Measurements from ENCODE around the gene UAP1L1.

Gene UAP1L1

GRCh38 chr9:137070201-137070905, 7.0 kb upstream of the UAP1L1 start, which contains the start of gene SAPCD2:
TSS of gene SAPCD2 (minus strand) at chr9:137070557. CDS start at chr9:137070460, 97 bp downstream.
- Histone ChIP-seq H3K4me2 (ENCODE audit: low read length) (peak within 1 kb of the TSS; percentile 86), H3K9ac (ENCODE audit: low read length) (peak within 1 kb of the TSS; percentile 87), H3K27me3 (ENCODE audit: insufficient read depth, low read length) (no peaks in the 10 kb centered on the region), H3K9me2 (ENCODE audit: low read depth, low read length) (no peaks in the 10 kb centered on the region), H3F3A (ENCODE audit: insufficient read depth, low read length) (no peaks in the 10 kb centered on the region), H3K79me2 (ENCODE audit: insufficient read depth, low read length) (peaks cover 6% of the 10 kb centered on the region; the same call in 1 of the 2 replicates), H4K20me1 (ENCODE audit: insufficient read depth, low read length) (no peaks in the 10 kb centered on the region), H3K27ac (ENCODE audit: low read depth, low read length, poor library complexity, severe bottlenecking) (peak within 1 kb of the TSS; percentile 75), H3K36me3 (ENCODE audit: insufficient read depth, low read length) (peaks cover 14% of the 10 kb centered on the region; the same call in 1 of the 2 replicates), H3K9me3 (ENCODE audit: low read length) (no peaks in the 10 kb centered on the region), H3K4me1 (ENCODE audit: insufficient read depth, low read length, severe bottlenecking) (peaks cover 37% of the 10 kb centered on the region), H2AFZ (ENCODE audit: low read length) (0 out of 2 replicates have a peak within 1 kb of the TSS, but pooled peaks have one; percentile 25), H3K4me3 (ENCODE audit: low read depth, low read length, poor library complexity, severe bottlenecking) (peak within 1 kb of the TSS; percentile 75)
- TF ChIP-seq EZH2 (IDR thresholded peaks at IDR 0.05; ENCODE audit: borderline replicate concordance, low read length) (no peak), CTCF (IDR thresholded peaks at IDR 0.05; ENCODE audit: low read length) (no peak)

GRCh38 chr9:137070906-137071275, 6.4 kb upstream of the UAP1L1 start:
- TF ChIP-seq EZH2 (IDR thresholded peaks at IDR 0.05; ENCODE audit: borderline replicate concordance, low read length) (no peak), CTCF (IDR thresholded peaks at IDR 0.05; ENCODE audit: low read length) (no peak)
- Histone ChIP-seq H3K9me3 (ENCODE audit: low read length) (no peaks in the 10 kb centered on the region), H4K20me1 (ENCODE audit: insufficient read depth, low read length) (no peaks in the 10 kb centered on the region), H3K9ac (ENCODE audit: low read length) (peak overlapping the region; percentile 87), H3K4me1 (ENCODE audit: insufficient read depth, low read length, severe bottlenecking) (peaks cover 39% of the 10 kb centered on the region), H3K36me3 (ENCODE audit: insufficient read depth, low read length) (peaks cover 9% of the 10 kb centered on the region; the same call in 1 of the 2 replicates), H3K4me2 (ENCODE audit: low read length) (peak overlapping the region; percentile 86), H3K79me2 (ENCODE audit: insufficient read depth, low read length) (peaks cover 6% of the 10 kb centered on the region; the same call in 1 of the 2 replicates), H3K9me2 (ENCODE audit: low read depth, low read length) (no peaks in the 10 kb centered on the region), H3K27me3 (ENCODE audit: insufficient read depth, low read length) (no peaks in the 10 kb centered on the region), H3K4me3 (ENCODE audit: low read depth, low read length, poor library complexity, severe bottlenecking) (peak overlapping the region; percentile 75), H2AFZ (ENCODE audit: low read length) (0 out of 2 replicates have a peak overlapping the region, but pooled peaks have one; percentile 25), H3F3A (ENCODE audit: insufficient read depth, low read length) (no peaks in the 10 kb centered on the region), H3K27ac (ENCODE audit: low read depth, low read length, poor library complexity, severe bottlenecking) (peak overlapping the region; percentile 67)

- H3K9me3 ChIP-seq (ENCODE audit: low read length) = no peaks in the 10 kb centered on the region
- no peak overlapping the region for H2AFZ ChIP-seq (ENCODE audit: low read length)
- H3K9ac ChIP-seq (ENCODE audit: low read length) = peak overlapping the region; percentile 87
- peak overlapping the region; percentile 67 for H3K27ac ChIP-seq (ENCODE audit: low read depth, low read length, poor library complexity, severe bottlenecking)
- no peaks in the 10 kb centered on the region for H3K27me3 ChIP-seq (ENCODE audit: insufficient read depth, low read length)
- H3K4me2 ChIP-seq (ENCODE audit: low read length) = peak overlapping the region; percentile 86
- no peaks in the 10 kb centered on the region for H3K9me2 ChIP-seq (ENCODE audit: low read depth, low read length)
- no peaks in the 10 kb centered on the region for H3F3A ChIP-seq (ENCODE audit: insufficient read depth, low read length)
- H3K79me2 ChIP-seq (ENCODE audit: insufficient read depth, low read length) = peaks cover 6% of the 10 kb centered on the region; the same call in 1 of the 2 replicates
- H4K20me1 ChIP-seq (ENCODE audit: insufficient read depth, low read length) = no peaks in the 10 kb centered on the region
- peaks cover 39% of the 10 kb centered on the region for H3K4me1 ChIP-seq (ENCODE audit: insufficient read depth, low read length, severe bottlenecking)
- no peak for TF ChIP-seq CTCF (IDR thresholded peaks at IDR 0.05; ENCODE audit: low read length)
- no peak for TF ChIP-seq EZH2 (IDR thresholded peaks at IDR 0.05; ENCODE audit: borderline replicate concordance, low read length)
- H3K36me3 ChIP-seq (ENCODE audit: insufficient read depth, low read length) = peaks cover 5% of the 10 kb centered on the region; the same call in 1 of the 2 replicates
- H3K4me3 ChIP-seq (ENCODE audit: low read depth, low read length, poor library complexity, severe bottlenecking) = peak overlapping the region; percentile 75
These were observed 6.0 kb upstream of the UAP1L1 start for GRCh38 chr9:137071282-137071681.
